ENCODE measurements around the gene PLCB1. TPM values are rescaled to one million over a fixed set of nuclear protein-coding genes. Genes with fewer than 3 reads are reported as not detected.

PLCB1 gene
- total RNA-seq, 1 experiment from 2014 or later: 6.8 TPM

DNA sequence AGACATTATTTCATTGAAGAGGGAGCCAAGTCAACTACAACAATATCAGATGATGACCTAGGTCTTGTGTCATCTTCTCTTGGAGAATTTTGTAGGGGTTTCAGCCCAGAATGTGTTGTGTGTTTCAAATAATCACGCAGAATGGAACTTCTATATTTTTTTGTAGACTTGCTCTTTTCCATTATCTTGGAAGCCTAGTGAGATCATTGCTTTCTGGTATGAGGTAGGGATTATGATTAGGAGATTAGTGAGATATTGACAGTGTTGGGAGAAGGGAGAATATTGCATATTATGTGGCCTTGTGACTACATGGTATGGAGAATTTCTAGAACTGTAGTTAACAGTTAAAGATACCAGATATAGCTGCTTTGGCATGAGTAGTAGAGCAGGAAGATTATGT is 513.3 kb downstream of the PLCB1 start:
- Histone ChIP-seq H3K4me1 (ENCODE audit: insufficient read depth, low read length, poor library complexity, severe bottlenecking) (no peaks in the 10 kb centered on the region), H3K36me3 (ENCODE audit: insufficient read depth, low read length, poor library complexity, severe bottlenecking) (no peaks in the 10 kb centered on the region), H3K4me3 (ENCODE audit: low read depth, low read length, poor library complexity, severe bottlenecking) (no peak overlapping the region), H3K27me3 (replicated peaks; ENCODE audit: insufficient read depth, low read depth, low read length, poor library complexity) (no peaks in the 10 kb centered on the region), H3K27ac (ENCODE audit: low read depth, low read length, poor library complexity, severe bottlenecking) (no peak overlapping the region), H3K9me3 (ENCODE audit: low read depth, low read length, poor library complexity, severe bottlenecking) (no peaks in the 10 kb centered on the region)
- TF ChIP-seq, protein P1, sequence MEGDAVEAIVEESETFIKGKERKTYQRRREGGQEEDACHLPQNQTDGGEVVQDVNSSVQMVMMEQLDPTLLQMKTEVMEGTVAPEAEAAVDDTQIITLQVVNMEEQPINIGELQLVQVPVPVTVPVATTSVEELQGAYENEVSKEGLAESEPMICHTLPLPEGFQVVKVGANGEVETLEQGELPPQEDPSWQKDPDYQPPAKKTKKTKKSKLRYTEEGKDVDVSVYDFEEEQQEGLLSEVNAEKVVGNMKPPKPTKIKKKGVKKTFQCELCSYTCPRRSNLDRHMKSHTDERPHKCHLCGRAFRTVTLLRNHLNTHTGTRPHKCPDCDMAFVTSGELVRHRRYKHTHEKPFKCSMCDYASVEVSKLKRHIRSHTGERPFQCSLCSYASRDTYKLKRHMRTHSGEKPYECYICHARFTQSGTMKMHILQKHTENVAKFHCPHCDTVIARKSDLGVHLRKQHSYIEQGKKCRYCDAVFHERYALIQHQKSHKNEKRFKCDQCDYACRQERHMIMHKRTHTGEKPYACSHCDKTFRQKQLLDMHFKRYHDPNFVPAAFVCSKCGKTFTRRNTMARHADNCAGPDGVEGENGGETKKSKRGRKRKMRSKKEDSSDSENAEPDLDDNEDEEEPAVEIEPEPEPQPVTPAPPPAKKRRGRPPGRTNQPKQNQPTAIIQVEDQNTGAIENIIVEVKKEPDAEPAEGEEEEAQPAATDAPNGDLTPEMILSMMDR (conservative IDR thresholded peaks at IDR 0.05; ENCODE audit: low read depth, low read length): no peak
- no peak for TF ChIP-seq EZH2 (IDR thresholded peaks at IDR 0.05; ENCODE audit: borderline replicate concordance, low read depth, low read length, poor library complexity, severe bottlenecking)
- ChIA-PET CTCF (no interaction called here), POLR2A (ENCODE audit: low non-redundant PET) (no interaction called here)
- BruUV-seq (replicated peaks): no TSS peak
- intact Hi-C loops (cut with micrococcal nuclease; ENCODE audit: unreplicated experiment): no loop called here
- no peak for DNase-seq (ENCODE audit: low spot score)

DNA sequence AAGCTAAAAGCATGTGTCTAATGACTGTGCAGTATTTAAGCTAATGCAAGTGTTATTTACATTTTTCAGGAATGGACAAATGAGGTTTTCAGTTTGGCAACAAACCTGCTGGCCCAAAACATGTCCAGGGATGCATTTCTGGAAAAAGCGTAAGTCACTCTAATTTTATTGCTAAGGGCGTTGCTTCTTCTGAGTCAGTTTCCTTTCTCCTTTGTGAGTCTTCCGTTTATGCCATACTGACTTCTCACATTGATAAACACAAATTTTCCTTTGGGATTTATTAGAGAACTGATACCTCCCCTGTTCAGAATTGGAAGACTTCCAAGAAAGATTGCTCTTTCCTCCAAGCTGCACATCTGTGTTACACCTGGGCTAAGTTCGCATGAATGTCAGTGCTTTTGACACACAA is 514.0 kb downstream of the PLCB1 start:
- no TSS peak for BruUV-seq (replicated peaks)
- Histone ChIP-seq H3K27ac (ENCODE audit: low read depth, low read length, poor library complexity, severe bottlenecking) (no peak overlapping the region), H3K36me3 (ENCODE audit: insufficient read depth, low read length, poor library complexity, severe bottlenecking) (no peaks in the 10 kb centered on the region), H3K27me3 (replicated peaks; ENCODE audit: insufficient read depth, low read depth, low read length, poor library complexity) (no peaks in the 10 kb centered on the region), H3K4me3 (ENCODE audit: low read depth, low read length, poor library complexity, severe bottlenecking) (no peak overlapping the region), H3K4me1 (ENCODE audit: insufficient read depth, low read length, poor library complexity, severe bottlenecking) (no peaks in the 10 kb centered on the region), H3K9me3 (ENCODE audit: low read depth, low read length, poor library complexity, severe bottlenecking) (no peaks in the 10 kb centered on the region)
- intact Hi-C loops (cut with micrococcal nuclease; ENCODE audit: unreplicated experiment): no loop called here
- POLR2A ChIA-PET (ENCODE audit: low non-redundant PET): no interaction called here
- TF ChIP-seq, protein P1 (conservative IDR thresholded peaks at IDR 0.05; ENCODE audit: low read depth, low read length): no peak
- no peak for TF ChIP-seq EZH2 (IDR thresholded peaks at IDR 0.05; ENCODE audit: borderline replicate concordance, low read depth, low read length, poor library complexity, severe bottlenecking)
- CTCF ChIA-PET: no interaction called here
- DNase-seq (ENCODE audit: low spot score): no peak

DNA sequence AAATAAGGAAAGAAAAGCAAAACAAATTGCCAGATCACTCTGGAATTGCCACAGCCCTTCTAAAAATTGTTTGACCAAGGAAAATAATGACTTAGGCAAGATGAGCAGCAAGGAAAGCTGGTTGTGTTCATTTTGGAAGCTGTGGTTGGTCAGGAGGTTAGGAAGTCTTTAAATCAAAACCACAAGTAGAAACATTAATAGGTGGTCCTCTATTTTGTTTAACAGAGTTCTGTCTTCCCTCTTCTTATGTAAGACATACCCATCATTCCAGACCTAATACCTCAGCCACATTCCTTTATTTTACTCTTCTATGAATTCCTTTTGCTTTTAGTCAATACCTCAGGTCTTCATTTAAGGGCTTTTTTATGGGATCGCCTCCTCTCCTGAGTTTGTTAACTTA is 514.6 kb downstream of the PLCB1 start:
- no peak overlapping the region for H3K4me3 ChIP-seq (ENCODE audit: low read depth, low read length, poor library complexity, severe bottlenecking)
- CTCF ChIA-PET: no interaction called here
- intact Hi-C loops (cut with micrococcal nuclease; ENCODE audit: unreplicated experiment): no loop called here
- POLR2A ChIA-PET (ENCODE audit: low non-redundant PET): no interaction called here
- H3K36me3 ChIP-seq (ENCODE audit: insufficient read depth, low read length, poor library complexity, severe bottlenecking): no peaks in the 10 kb centered on the region
- TF ChIP-seq, protein P1 (conservative IDR thresholded peaks at IDR 0.05; ENCODE audit: low read depth, low read length): no peak
- TF ChIP-seq EZH2 (IDR thresholded peaks at IDR 0.05; ENCODE audit: borderline replicate concordance, low read depth, low read length, poor library complexity, severe bottlenecking): no peak
- no peak for DNase-seq (ENCODE audit: low spot score)
- H3K27me3 ChIP-seq (replicated peaks; ENCODE audit: insufficient read depth, low read depth, low read length, poor library complexity): no peaks in the 10 kb centered on the region
- no TSS peak for BruUV-seq (replicated peaks)
- H3K27ac ChIP-seq (ENCODE audit: low read depth, low read length, poor library complexity, severe bottlenecking): no peak overlapping the region
- no peaks in the 10 kb centered on the region for H3K9me3 ChIP-seq (ENCODE audit: low read depth, low read length, poor library complexity, severe bottlenecking)
- H3K4me1 ChIP-seq (ENCODE audit: insufficient read depth, low read length, poor library complexity, severe bottlenecking): no peaks in the 10 kb centered on the region
